A204.1 (cell line): ENCODE results near the gene PIK3C2A.

Experiments used
- FAIRE-seq: peaks from 2 replicates; lab custom pipeline; 2012; peaks lifted over from hg19 to GRCh38; lab: Jason Lieb, UNC

Gene PIK3C2A

DNA sequence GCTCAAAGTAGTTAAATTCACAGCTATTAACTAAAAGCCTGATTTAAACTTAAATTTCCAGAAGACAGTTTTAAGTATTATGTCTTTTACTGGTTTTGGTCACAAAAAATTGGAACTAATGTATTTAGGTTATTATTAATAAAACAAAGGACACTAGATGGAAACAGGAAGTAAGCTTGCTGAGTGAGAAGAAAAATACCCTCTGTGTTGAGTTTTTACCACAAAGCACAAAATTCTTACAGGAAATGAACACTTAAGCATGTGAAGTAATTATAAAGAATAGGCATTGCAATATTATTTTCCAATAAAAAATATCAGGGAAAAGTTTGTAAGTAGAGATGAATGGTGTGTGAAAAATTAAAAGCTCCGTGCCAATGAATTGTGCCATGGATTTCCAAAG is 46.3 kb downstream of the PIK3C2A start:
- no peak for FAIRE-seq

DNA sequence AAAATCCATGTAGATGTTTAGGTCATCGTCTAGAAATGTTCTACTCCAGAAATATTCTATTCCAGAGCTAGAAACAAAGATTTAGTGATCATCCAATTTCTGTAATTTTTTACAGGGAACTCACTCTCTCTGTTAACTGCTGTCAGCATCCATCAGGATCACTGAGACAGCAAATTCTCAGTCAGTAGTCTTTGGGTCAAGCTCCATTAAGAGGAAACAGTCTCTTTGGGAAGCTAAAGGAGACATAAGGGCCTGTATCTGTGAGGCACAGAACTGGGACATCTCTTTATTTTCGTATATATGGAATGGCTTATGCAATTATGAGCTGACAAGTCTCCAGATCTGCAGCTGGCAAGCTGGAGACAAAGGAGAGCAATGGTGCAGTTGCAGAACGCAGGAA is 48.3 kb downstream of the PIK3C2A start:
- FAIRE-seq = no peak
